Bladder microvascular endothelial cell (primary cell): ENCODE results near the gene ZBTB48. TPM values are rescaled to one million over a fixed set of nuclear protein-coding genes. Genes with fewer than 3 reads are reported as not detected.

ENCODE experiments used
- total RNA-seq: library from RNA; depleted of rRNA; stranded (reverse); fragments of >200 nt; gene quantifications from 2 replicates; pipeline ENCODE4 v1.2.3, GENCODE V29; 2014

Gene ZBTB48
- 9.6 and 15.9 TPM in 2 replicates for total RNA-seq

GRCh38 chr1:6579374-6580118 lies at the start of gene ZBTB48:
TSS of gene ZBTB48 (plus strand) at chr1:6579994. CDS start at chr1:6580610, 616 bp downstream.

GRCh38 chr1:6554031-6554906 lies 25.5 kb upstream of the ZBTB48 start, which contains the start of gene NOL9:
TSS of gene NOL9 (minus strand) at chr1:6554513. CDS start at chr1:6554502, 11 bp downstream.

GRCh38 chr1:6554907-6555778 lies 24.7 kb upstream of the ZBTB48 start, which contains the start of gene TAS1R1:
TSS of gene TAS1R1 (plus strand) at chr1:6555307. CDS start at chr1:6555374, 67 bp downstream.

GRCh38 chr1:6602669-6603237 lies 23.0 kb downstream of the ZBTB48 start, which contains the start of gene KLHL21:
TSS of gene KLHL21 (minus strand) at chr1:6602869. CDS start at chr1:6602817, 52 bp downstream.

GRCh38 chr1:6613361-6614018 lies 33.7 kb downstream of the ZBTB48 start, which contains the start of gene PHF13:
TSS of gene PHF13 (plus strand) at chr1:6613731. CDS start at chr1:6614067, 336 bp downstream.

GRCh38 chr1:6624710-6625583 lies 45.2 kb downstream of the ZBTB48 start, which contains the start of gene THAP3:
TSS of gene THAP3 (plus strand) at chr1:6624868. CDS start at chr1:6625219, 351 bp downstream.

Other genes with a start within 250 kb of the ZBTB48 start
- 33.2 and 42.4 TPM in 2 replicates for gene ACOT7, start 186.2 kb upstream of the ZBTB48 start, total RNA-seq
- gene HES2, start 160.1 kb upstream of the ZBTB48 start, total RNA-seq, result 5.3 and 18.1 TPM in 2 replicates
- 2.0 TPM in 1 of 2 replicates, not detected in the other for gene ESPN, start 155.2 kb upstream of the ZBTB48 start, total RNA-seq
- 10.0 and 27.4 TPM in 2 replicates for gene TNFRSF25, start 113.8 kb upstream of the ZBTB48 start, total RNA-seq
- 31.6 and 52.8 TPM in 2 replicates for gene PLEKHG5, start 88.3 kb upstream of the ZBTB48 start, total RNA-seq
- 12.8 and 26.2 TPM in 2 replicates for gene NOL9, start 25.5 kb upstream of the ZBTB48 start, total RNA-seq
- gene TAS1R1, start 24.7 kb upstream of the ZBTB48 start, total RNA-seq, result not detected in 2 replicates
- 16.2 and 23.7 TPM in 2 replicates for gene KLHL21, start 22.9 kb downstream of the ZBTB48 start, total RNA-seq
- 8.3 and 15.7 TPM in 2 replicates for gene PHF13, start 33.7 kb downstream of the ZBTB48 start, total RNA-seq
- 18.4 and 19.8 TPM in 2 replicates for gene THAP3, start 44.9 kb downstream of the ZBTB48 start, total RNA-seq
- gene DNAJC11, start 121.8 kb downstream of the ZBTB48 start, total RNA-seq, result 30.8 and 73.3 TPM in 2 replicates
- gene CAMTA1, start 205.5 kb downstream of the ZBTB48 start, total RNA-seq, result 38.0 and 51.7 TPM in 2 replicates